Middle frontal gyrus (tissue), 1 donor: Measurements from ENCODE around the gene FCMR.
"Not testable (repeated sequence)": the region's sequence is repeated elsewhere in the genome, so short reads cannot be mapped to it uniquely, and the experiment has no call there.

Source experiments
- DNase-seq: peaks from one replicate; pipeline ENCODE4 v3.0.0-alpha.2; 2015; ENCODE audit warnings: low spot score; ENCODE audit errors: extremely low spot score

Gene FCMR

DNA sequence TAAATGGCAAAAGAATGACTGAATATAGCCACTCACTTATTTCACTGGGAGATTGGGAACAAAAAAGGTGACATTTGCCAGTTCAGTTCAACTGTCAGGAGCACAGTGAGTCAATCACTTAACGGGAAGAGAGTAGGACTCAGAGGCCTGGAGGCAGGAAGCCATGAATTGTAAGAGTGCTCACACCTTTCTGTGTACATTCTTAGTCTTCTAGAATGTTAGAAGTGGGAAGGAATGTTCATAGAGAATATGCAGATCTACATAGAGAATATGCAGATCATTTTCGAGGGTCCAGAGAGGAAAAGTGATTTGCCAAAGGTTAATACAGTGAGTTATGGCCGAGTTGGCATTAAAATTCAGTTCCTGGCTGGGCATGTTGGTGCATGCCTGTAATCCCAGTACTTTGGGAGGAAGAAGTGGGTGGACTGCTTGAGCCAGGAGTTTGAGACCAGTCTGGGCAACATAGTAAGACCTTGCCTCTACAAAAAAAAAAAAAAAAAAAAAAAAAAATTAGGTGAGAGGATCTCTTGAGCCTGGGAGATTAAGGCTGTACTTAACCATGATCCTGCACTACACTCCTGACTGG, 48.0 kb downstream of the FCMR start:
- no peak for DNase-seq

- no peak for DNase-seq
Measured at GRCh38 chr1:206872139-206872538, 49.6 kb downstream of the FCMR start.

DNA sequence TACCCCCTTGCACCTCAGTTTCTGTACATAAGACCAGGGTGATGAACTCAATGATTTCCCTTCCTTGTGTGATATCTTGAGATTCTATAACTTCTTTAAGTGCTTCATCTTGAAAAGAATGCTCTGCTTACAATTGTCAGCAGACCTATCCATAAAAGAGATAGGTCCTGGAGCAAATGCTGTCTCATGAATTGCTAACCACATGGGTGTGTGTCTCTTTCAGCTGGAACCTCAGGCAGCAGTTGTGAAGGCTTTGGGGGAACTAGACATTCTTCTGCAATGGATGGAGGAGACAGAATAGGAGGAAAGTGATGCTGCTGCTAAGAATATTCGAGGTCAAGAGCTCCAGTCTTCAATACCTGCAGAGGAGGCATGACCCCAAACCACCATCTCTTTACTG, 53.5 kb downstream of the FCMR start:
- DNase-seq = no peak

DNA sequence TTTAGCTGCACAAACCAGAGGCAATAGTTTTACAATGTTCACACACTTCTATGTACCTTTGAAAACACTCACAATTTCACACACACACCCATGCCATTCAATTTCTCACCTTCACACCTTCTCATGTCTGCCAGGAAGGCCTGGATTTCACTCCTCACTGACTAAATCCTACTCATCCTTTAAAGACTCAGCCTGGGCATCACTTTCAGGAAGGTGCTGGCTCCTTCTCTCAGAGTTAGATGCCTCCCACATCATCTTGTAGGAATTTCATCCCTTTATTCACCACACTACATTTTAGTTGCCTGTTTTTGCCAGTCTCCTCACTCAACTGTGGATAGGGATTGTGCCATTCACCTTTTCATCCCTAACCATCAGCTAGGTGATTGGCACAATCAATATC, 54.0 kb downstream of the FCMR start:
- DNase-seq = no peak

GRCh38 chr1:206867239-206867638, 54.5 kb downstream of the FCMR start:
- DNase-seq = no peak

DNA sequence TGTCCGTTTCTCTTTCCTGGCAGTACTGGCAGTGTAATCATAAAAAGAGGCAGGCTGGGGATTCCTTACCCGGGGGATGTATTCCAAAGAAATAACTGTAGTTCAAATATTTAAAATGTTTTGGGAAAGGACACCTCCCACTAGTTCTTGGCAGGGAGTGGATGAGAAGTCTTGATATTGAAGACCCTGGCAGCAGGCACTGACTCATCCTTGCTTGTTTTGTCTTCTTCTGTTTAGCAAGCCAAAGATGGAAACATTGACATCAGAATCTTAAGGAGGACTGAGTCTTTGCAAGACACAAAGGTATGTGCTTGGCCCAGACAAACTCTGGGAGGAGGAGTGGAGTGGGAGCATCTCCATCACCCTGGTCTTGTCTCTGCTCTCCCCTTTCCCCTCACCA, 55.7 kb downstream of the FCMR start:
- no peak for DNase-seq

- DNase-seq = no peak
Measured at GRCh38 chr1:206864939-206865671, 56.6 kb downstream of the FCMR start, which contains the start of gene IL20. IL20 (plus strand) TSS chr1:206865623; CDS start chr1:206865853, 230 bp downstream.

- DNase-seq = no peak
Measured at GRCh38 chr1:206863266-206863665, 58.5 kb downstream of the FCMR start.

GRCh38 chr1:206860165-206860564, 61.6 kb downstream of the FCMR start:
- no peak for DNase-seq

- no peak for DNase-seq
Measured at GRCh38 chr1:206859082-206859521, 62.6 kb downstream of the FCMR start.

GRCh38 chr1:206856674-206857464, 64.9 kb downstream of the FCMR start:
- DNase-seq = no peak

DNA sequence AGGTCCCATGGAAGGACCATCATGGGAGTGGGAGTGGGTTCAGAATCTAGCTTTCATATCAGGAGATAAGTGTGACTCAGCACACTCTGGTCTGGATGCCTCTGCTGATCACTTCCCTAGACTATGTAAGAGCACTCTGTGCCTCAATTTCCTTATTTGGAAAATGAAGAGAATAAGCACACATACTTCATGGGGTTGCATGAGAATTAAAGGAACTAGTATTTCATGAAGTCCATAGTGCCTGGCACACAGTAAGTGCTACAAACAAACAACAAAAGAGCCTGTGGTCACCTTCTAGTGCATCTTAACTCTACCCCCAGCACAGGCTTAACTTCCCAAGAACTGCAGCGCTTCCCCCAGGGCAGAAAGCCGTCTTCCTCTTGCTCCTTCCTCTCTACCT, 65.9 kb downstream of the FCMR start:
- DNase-seq = no peak

- DNase-seq = no peak
Measured at GRCh38 chr1:206854401-206855129, 67.2 kb downstream of the FCMR start.

GRCh38 chr1:206853696-206854095, 68.0 kb downstream of the FCMR start:
- not testable (repeated sequence) for DNase-seq
